Mesendoderm (in vitro differentiated cells): Measurements from ENCODE around the gene DFFB.

Experiments used
- DNase-seq: peaks from one replicate; pipeline ENCODE4 v3.0.0; 2013
- H2AK5ac ChIP-seq: 2 replicates; pipeline ENCODE4 v1.6.1; 2013; ENCODE audit warnings: low read length, inconsistent platforms
- H2BK120ac ChIP-seq: 2 replicates; pipeline ENCODE4 v1.6.1; 2013; ENCODE audit warnings: low read depth, mild to moderate bottlenecking, low read length, moderate library complexity, mixed read lengths
- H2BK15ac ChIP-seq: replicated peaks from 2 replicates; pipeline ENCODE4 v1.6.1; 2013; ENCODE audit warnings: low read depth, mild to moderate bottlenecking, moderate library complexity
- H2BK5ac ChIP-seq: 2 replicates; pipeline ENCODE4 v1.6.1; 2013; ENCODE audit warnings: low read length, inconsistent platforms
- H3K18ac ChIP-seq: 2 replicates; pipeline ENCODE4 v1.6.1; 2013; ENCODE audit warnings: mild to moderate bottlenecking, low read length, mixed read lengths
- H3K23ac ChIP-seq: one replicate; pipeline ENCODE4 v1.6.1; 2013; ENCODE audit warnings: low read length
- H3K27ac ChIP-seq: 2 replicates; pipeline ENCODE4 v1.5.1; 2013; ENCODE audit warnings: low read depth, mild to moderate bottlenecking, inconsistent platforms, low read length, moderate library complexity
- H3K27me3 ChIP-seq: 2 replicates; pipeline ENCODE4 v1.6.1; 2013; ENCODE audit warnings: low read length, control low read depth, mild to moderate bottlenecking, inconsistent platforms; ENCODE audit not compliant: insufficient read depth, poor library complexity
- H3K36me3 ChIP-seq: 2 replicates; pipeline ENCODE4 v1.6.1; 2013; ENCODE audit warnings: low read length, inconsistent platforms; ENCODE audit not compliant: control insufficient read depth, insufficient read depth
- H3K4ac ChIP-seq: one replicate; pipeline ENCODE4 v1.6.1; 2013; ENCODE audit warnings: low read depth, mild to moderate bottlenecking, low read length, moderate library complexity
- H3K4me1 ChIP-seq: 2 replicates; pipeline ENCODE4 v1.6.1; 2013; ENCODE audit warnings: low read depth, low read length, inconsistent platforms; ENCODE audit not compliant: control insufficient read depth
- H3K4me2 ChIP-seq: 2 replicates; pipeline ENCODE4 v1.6.1; 2013; ENCODE audit warnings: low read length
- H3K4me3 ChIP-seq: 2 replicates; pipeline ENCODE4 v1.5.1; 2013; ENCODE audit warnings: mild to moderate bottlenecking, low read length
- H3K56ac ChIP-seq: one replicate; pipeline ENCODE4 v1.6.1; 2013; ENCODE audit warnings: low read length
- H3K79me1 ChIP-seq: 2 replicates; pipeline ENCODE4 v1.6.1; 2013; ENCODE audit warnings: low read length, inconsistent platforms
- H3K79me2 ChIP-seq: 2 replicates; pipeline ENCODE4 v1.6.1; 2013; ENCODE audit warnings: mild to moderate bottlenecking, low read length; ENCODE audit not compliant: control insufficient read depth, insufficient read depth
- H3K9ac ChIP-seq: 2 replicates; pipeline ENCODE4 v1.6.1; 2013; ENCODE audit warnings: low read length, inconsistent platforms
- H4K5ac ChIP-seq: one replicate; pipeline ENCODE4 v1.6.1; 2013; ENCODE audit warnings: low read length
- H4K8ac ChIP-seq: one replicate; pipeline ENCODE4 v1.6.1; 2013; ENCODE audit warnings: low read depth, mild to moderate bottlenecking, control low read depth, low read length, moderate library complexity
- WGBS: extraction: QIAGEN DNeasy Blood & Tissue Kit; methylation state at CpG from one replicate; pipeline ENCODE4 v1.1.7; 2013; ENCODE audit warnings: low lambda C conversion rate, missing lambda C conversion rate; ENCODE audit not compliant: insufficient coverage; ENCODE audit errors: extremely low coverage; 5-methylcytosine and 5-hydroxymethylcytosine counted together

The DFFB gene

DNA sequence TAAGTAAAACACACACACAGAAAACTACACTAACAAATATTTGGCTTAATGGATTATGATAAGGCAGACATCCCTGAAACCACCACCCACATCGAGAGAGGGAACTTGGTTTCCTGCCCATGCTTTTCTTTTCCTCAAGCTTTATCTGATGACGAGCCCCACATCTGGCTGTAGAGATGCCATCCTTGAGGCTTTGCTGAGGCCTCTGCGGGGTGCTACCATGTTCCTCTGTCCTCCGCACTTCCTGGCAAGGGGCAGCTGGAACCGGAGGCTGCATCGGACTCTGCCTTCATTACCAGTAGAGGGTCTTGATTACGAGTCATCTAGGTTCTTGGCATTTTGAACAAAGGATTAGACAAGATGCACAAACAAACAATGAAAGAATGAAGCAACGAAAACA is 64.5 kb downstream of the DFFB start:
- H3K56ac ChIP-seq: no peak overlapping the region
- no peak overlapping the region for H3K27ac ChIP-seq
- no CpG with 5 or more reads among the region's 8 CpGs for WGBS

DNA sequence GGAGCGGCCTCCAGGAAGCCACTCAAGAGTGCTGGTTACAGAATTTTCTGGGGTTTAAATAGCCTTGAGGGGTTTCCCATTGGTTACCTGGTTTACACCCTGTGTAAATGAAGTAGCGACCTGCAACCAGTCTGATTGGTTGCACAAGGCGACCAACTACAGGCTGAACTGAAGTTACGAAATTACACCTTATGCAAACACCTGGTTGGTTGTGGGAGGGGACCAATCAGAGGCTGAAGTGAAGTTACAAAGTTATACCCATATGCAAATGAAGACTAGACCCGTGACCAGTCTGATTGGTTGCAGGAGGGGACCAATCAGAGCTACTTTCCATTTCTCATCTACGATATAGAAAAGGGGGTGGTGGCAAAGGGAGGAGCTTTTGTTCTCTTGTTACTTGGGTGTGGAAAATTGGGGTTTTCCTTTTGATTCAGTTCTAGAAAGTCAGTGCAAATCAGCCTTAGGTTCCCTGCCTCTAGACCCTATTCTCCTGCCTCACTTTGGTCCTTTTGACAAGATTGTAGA is 65.0 kb downstream of the DFFB start:
- Histone ChIP-seq H3K4me1 (no peaks in the 10 kb centered on the region), H3K79me1 (no peaks in the 10 kb centered on the region), H3K27ac (no peak overlapping the region), H3K36me3 (no peaks in the 10 kb centered on the region), H3K4ac (no peak overlapping the region), H3K56ac (no peak overlapping the region), H3K9ac (no peak overlapping the region), H3K27me3 (no peaks in the 10 kb centered on the region), H3K4me3 (no peak overlapping the region), H2BK5ac (no peak overlapping the region), H3K79me2 (no peaks in the 10 kb centered on the region), H2BK120ac (no peak overlapping the region), H2AK5ac (no peak overlapping the region), H4K5ac (no peak overlapping the region), H3K4me2 (no peak overlapping the region), H3K23ac (no peak overlapping the region), H3K18ac (no peak overlapping the region), H2BK15ac (no peak overlapping the region), H4K8ac (no peak overlapping the region)
- no CpG with 5 or more reads among the region's 6 CpGs for WGBS
- no peak for DNase-seq

More for the DNA sequence above, 64.5 kb downstream of the DFFB start:
- Histone ChIP-seq H2BK120ac (no peak overlapping the region), H3K4me2 (no peak overlapping the region), H4K5ac (no peak overlapping the region), H2BK5ac (no peak overlapping the region), H3K4me1 (no peaks in the 10 kb centered on the region), H3K36me3 (no peaks in the 10 kb centered on the region), H3K79me2 (no peaks in the 10 kb centered on the region), H4K8ac (no peak overlapping the region), H2BK15ac (no peak overlapping the region), H3K79me1 (no peaks in the 10 kb centered on the region), H2AK5ac (no peak overlapping the region), H3K23ac (no peak overlapping the region), H3K4me3 (no peak overlapping the region), H3K27me3 (no peaks in the 10 kb centered on the region), H3K9ac (no peak overlapping the region), H3K18ac (no peak overlapping the region), H3K4ac (no peak overlapping the region)
- DNase-seq: no peak

DNA sequence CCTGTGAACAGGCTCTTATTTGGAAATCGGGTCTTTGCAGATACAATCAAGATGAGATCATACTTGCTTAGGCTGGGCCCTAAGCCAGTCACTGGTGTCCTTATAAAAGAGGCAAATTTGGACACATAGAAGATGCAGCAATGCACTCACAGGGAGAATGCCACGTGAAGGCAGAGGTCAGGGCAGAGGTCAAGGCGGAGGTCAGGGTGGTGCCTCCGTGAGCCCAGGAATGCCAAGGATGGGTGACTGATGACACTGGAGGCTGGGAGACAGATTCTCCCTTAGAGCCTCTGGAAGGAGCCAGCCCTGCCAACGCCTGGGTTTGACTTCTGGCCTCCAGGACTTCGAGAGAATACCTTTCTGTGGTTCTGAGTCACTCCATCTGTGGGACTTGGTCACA is 65.6 kb downstream of the DFFB start:
- H3K4ac ChIP-seq: no peak overlapping the region
- no peaks in the 10 kb centered on the region for H3K79me2 ChIP-seq
- no peak overlapping the region for H2BK5ac ChIP-seq
- no peak overlapping the region for H3K18ac ChIP-seq
- no peak for DNase-seq
- H3K27me3 ChIP-seq: no peaks in the 10 kb centered on the region
- H3K4me1 ChIP-seq: no peaks in the 10 kb centered on the region
- no peaks in the 10 kb centered on the region for H3K79me1 ChIP-seq
- H3K27ac ChIP-seq: no peak overlapping the region
- H2BK15ac ChIP-seq: no peak overlapping the region
- H3K4me3 ChIP-seq: no peak overlapping the region
- no peak overlapping the region for H3K23ac ChIP-seq
- no peak overlapping the region for H3K4me2 ChIP-seq
- H2BK120ac ChIP-seq: no peak overlapping the region
- no peak overlapping the region for H4K8ac ChIP-seq
- H3K9ac ChIP-seq: no peak overlapping the region
- H3K56ac ChIP-seq: no peak overlapping the region
- H4K5ac ChIP-seq: no peak overlapping the region
- no CpG with 5 or more reads among the region's 6 CpGs for WGBS
- H2AK5ac ChIP-seq: no peak overlapping the region
- H3K36me3 ChIP-seq: no peaks in the 10 kb centered on the region

DNA sequence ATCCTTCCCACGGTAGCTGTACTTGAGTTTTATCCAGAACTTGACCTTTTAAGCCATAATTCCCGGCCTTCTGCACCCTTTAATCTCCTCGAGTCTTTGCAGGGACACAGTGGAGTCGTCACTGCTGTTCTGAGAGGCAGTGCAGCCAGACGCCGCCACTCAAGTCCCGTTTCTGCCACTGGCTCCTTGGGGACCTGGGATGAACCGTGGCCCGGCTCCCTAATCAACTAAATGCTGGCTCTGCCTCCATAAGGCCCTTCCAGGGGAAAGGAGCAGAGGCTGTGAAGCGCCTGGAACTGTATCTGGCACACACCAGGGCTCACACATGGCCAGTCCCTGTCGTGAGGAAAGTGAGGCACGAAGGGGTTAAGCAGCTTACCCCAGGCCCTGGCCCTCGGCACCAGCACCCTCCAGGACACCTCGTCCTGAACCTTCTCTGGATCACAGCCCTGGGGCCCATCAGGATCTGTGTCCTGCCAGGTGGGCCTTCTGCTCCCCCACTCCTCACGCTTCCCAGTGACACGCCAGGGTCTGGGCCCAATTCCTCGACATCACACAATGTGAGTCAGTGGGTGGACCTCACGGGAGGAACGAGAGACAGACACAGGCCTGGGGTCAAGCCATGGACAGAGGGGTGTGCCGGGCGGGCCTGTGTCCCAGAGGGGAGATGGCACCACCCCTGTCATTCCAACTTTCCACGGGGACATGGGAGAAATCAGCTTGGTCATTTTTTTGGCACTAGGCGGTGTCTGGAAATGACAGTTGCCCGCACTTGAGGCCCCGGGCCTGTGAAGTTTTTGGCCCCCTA is 66.3 kb downstream of the DFFB start:
- no CpG with 5 or more reads among the region's 25 CpGs for WGBS
- no peak overlapping the region for H3K4ac ChIP-seq
- H3K18ac ChIP-seq: no peak overlapping the region
- no peak overlapping the region for H4K8ac ChIP-seq
- no peak overlapping the region for H4K5ac ChIP-seq
- no peak overlapping the region for H2BK120ac ChIP-seq
- no peak overlapping the region for H3K4me2 ChIP-seq
- no peak overlapping the region for H3K27ac ChIP-seq
- no peaks in the 10 kb centered on the region for H3K79me1 ChIP-seq
- no peaks in the 10 kb centered on the region for H3K27me3 ChIP-seq
- no peaks in the 10 kb centered on the region for H3K4me1 ChIP-seq
- H3K56ac ChIP-seq: no peak overlapping the region
- H3K36me3 ChIP-seq: no peaks in the 10 kb centered on the region
- H2BK15ac ChIP-seq: no peak overlapping the region
- no peak overlapping the region for H3K4me3 ChIP-seq
- H3K23ac ChIP-seq: no peak overlapping the region
- no peak overlapping the region for H2AK5ac ChIP-seq
- H2BK5ac ChIP-seq: no peak overlapping the region
- H3K9ac ChIP-seq: no peak overlapping the region
- no peaks in the 10 kb centered on the region for H3K79me2 ChIP-seq
- no peak for DNase-seq

DNA sequence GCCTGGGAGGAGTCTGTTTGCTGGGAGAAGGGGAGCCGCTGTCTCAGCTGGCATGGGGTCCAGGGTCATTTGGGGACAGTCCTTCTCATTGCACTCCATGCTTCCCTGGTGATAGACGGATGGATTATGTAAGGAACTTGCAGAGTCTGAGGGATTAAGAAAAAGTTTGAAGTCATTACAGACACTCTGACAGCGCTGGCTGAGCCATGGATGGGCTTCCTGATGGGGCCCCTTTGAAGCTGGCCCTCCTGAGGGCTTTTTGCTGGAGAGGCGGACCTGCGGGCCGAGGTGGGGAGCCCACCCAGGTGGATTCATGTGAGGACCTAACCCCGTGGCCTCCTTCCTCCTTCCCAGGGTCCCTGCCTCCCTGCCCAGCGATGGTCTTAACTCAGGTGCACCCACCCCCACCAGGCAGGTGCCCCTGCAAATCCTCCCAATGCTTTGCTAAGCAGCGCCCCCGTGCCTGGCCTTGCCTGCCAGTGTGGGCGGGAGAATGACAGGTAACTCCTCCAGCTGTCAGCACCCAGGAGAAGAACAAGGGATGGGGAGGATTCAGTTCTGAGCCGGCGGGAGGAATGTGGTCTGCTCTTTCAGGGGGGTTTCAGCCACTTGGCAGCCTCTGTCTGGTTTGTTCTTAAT is 67.0 kb downstream of the DFFB start:
- Histone ChIP-seq H3K4me1 (no peaks in the 10 kb centered on the region), H3K23ac (no peak overlapping the region), H3K27ac (no peak overlapping the region)

More for the DNA sequence above, 67.0 kb downstream of the DFFB start:
- H2BK15ac ChIP-seq: no peak overlapping the region
- no peak overlapping the region for H3K56ac ChIP-seq
- no peaks in the 10 kb centered on the region for H3K79me2 ChIP-seq
- no peak overlapping the region for H2AK5ac ChIP-seq
- no peak overlapping the region for H3K4me3 ChIP-seq
- no CpG with 5 or more reads among the region's 13 CpGs for WGBS
- no peak overlapping the region for H2BK5ac ChIP-seq
- no peak overlapping the region for H3K4ac ChIP-seq
- no peak for DNase-seq
- H3K9ac ChIP-seq: no peak overlapping the region
- H4K5ac ChIP-seq: no peak overlapping the region
- H3K79me1 ChIP-seq: no peaks in the 10 kb centered on the region
- H3K27me3 ChIP-seq: no peaks in the 10 kb centered on the region
- H3K18ac ChIP-seq: no peak overlapping the region
- H3K36me3 ChIP-seq: no peaks in the 10 kb centered on the region
- no peak overlapping the region for H3K4me2 ChIP-seq
- H4K8ac ChIP-seq: no peak overlapping the region
- H2BK120ac ChIP-seq: no peak overlapping the region
